HG02571 (cell line): ENCODE data around the gene FAM240B.

ENCODE experiments used
- ATAC-seq: cut with Tn5 transposase; IDR thresholded peaks from one replicate; pipeline ENCODE4 v1.9.1; 2021; ENCODE audit warnings: mild to moderate bottlenecking, moderate library complexity; ENCODE audit not compliant: unreplicated experiment

FAM240B gene

GRCh38 chr9:38705917-38706316, 14.0 kb downstream of the FAM240B start:
- no peak for ATAC-seq

DNA sequence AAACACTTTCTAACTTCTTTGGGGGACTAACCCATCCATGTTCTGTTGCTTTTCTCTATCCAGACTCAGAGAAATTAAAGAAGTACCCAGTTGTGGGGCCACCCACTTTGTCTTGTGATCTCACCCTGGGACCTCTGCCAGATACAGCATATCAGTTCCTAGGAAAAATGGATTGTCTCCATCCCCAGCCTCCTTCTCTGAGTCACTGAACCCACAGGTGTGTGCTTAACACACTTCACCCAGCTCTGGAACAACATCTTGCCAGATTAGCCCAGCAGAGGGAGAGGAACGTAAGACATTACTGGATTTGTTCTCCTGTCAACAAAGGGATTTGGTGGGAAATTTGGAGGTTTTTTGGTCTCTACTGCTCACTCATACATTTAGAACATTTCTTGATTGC, 19.2 kb downstream of the FAM240B start:
- ATAC-seq: no peak

DNA sequence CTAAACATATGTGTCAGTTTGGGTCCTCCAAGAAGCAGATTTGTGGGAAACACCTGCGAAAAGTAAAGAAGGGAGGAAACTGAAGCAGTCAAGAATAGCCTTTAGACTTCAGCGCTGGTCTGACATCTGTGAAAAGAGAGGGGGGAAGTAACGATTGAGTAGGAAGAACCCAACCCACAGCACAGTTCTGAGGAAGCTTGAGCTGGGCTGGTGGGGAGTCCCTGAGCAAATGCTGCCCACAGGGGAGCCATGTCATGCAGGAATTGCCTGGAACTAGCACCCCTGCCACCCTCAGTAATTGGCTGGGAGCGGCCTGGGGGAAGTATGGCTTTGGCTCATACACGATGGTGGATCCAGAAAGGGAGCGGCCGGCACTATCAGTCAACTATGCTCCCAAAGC, 20.6 kb downstream of the FAM240B start:
- no peak for ATAC-seq

DNA sequence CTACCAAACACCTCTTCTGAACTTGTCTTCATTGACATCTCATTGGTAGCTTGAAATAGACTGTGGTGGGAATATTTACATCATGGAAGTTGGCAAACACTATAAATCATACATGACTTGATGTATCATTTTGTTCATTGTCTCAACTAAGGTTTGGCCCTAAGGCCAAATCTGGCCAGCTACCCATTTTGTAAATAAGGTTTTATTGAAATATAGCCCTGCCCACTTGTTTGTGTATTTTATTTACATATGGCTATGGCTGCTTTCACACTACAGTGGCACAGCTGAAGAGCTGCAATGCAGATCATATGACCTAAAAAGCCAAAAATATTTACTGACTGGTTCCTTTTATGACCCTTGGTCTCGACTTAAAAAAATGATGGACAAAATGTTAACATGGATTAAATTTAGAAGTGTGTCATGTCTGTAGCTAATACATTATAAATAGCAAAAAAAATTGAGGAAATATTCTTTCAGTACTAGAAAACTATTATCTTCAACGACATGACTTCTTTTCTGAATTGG, 22.1 kb downstream of the FAM240B start:
- ATAC-seq: no peak

- no peak for ATAC-seq
These were observed 22.9 kb downstream of the FAM240B start for GRCh38 chr9:38696999-38697398.

- no peak for ATAC-seq
These were observed 25.3 kb downstream of the FAM240B start for GRCh38 chr9:38694676-38695075.

- no peak for ATAC-seq
These were observed 27.2 kb downstream of the FAM240B start for GRCh38 chr9:38692707-38693106.

- ATAC-seq: no peak
These were observed 29.4 kb downstream of the FAM240B start for GRCh38 chr9:38690574-38690973.

GRCh38 chr9:38689678-38690077, 30.3 kb downstream of the FAM240B start:
- no peak for ATAC-seq

- ATAC-seq: no peak
These were observed 31.9 kb downstream of the FAM240B start for GRCh38 chr9:38687992-38688391.

DNA sequence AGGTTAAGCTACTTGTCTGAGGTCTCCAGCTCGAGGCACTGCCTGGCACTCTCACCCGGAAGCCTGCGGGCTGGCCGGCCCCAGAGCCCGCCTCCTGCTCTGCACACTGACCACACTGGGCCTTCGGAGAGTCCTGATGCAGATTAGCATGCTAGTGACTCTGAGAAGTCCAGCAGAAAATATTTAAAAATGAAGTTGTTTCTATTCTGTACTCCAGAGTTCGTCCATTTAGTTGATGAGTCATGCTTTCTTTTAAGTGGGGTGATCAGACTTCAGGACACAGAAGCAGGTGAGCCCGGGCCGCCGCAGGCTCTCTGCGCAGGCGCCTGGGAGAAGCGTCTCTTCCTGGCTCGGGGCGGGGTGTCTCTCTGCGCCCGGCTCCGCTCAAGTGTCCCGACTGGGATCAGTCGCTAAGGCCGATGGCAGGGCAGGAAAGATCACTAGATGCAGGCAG, 32.5 kb downstream of the FAM240B start:
- ATAC-seq: peak; percentile 51

DNA sequence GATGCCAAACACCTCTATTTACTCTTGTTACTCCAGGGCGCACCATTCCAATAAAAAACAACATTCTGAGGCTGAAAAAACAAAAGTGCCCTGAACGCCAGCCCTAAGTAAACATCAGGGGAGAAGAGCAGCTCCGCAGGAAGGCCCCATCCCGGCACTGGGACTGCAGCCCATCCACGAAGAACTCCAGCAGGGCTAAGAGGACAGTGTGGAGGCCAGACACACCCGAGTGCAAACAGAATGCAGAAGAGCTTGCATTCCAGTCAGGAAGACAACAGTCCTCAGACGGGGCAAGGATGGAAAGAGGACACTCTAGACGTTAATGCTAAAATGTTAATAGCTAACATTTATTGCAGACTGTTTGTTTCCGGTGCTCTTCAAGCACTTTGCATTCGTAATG, 33.0 kb downstream of the FAM240B start:
- ATAC-seq: no peak

DNA sequence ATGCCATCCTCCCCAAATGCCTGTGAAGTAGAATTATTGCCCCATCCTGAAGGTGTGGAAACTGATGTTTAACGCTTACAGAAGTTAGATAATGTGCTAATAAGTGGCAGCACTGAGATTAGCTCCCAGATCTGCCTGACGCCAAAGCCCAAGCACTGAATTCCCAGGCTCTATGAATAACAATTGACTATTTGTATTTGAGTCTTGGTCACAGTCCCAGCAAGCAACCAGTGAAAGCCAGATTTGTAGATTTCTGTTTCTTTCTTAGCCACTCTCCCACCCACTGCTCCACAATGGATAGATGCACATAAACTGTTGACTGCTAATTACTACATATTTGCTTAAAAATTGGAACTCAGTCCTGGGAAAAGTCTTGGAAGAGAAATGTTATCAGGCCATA, 34.4 kb downstream of the FAM240B start:
- no peak for ATAC-seq

DNA sequence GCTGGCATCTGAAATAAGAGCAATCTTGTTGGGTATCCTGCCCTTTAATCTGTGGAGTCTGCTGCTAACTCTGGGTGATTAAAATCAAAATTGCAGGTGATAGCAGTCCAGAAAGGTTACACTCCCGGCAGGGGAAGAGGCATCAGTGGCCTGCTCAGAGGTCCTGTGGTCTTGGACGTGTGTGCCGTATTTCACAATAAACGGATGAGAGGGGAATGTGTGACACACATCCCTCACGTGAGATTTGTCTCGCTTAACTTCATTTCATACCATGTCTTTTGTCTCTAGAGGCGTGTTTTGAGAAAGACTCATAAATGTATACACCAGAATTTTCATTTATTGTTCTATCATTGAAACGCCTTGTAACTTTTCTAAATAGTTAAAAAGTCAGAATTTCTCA, 36.6 kb downstream of the FAM240B start:
- ATAC-seq: no peak

DNA sequence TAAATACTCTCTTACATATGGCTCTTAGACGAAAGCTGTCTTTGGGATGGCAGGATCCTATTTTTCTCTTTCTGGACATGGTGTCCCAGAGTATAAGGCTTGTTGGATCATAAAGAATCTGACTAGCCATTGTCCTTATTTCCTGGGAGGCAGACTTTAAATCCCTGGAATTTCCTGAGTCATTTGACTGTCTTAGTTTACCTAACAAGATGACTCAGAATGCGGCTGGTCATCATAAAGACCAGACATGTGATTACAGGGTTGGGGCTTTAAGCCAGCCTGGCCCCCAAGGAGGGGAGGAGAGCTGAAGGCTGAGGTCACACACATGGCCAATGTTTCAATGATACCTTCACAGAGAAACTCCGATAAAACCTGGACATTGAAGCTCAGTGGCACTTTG, 37.2 kb downstream of the FAM240B start:
- no peak for ATAC-seq

GRCh38 chr9:38681747-38682227, 38.1 kb downstream of the FAM240B start:
- ATAC-seq: no peak

GRCh38 chr9:38680837-38681445, 39.0 kb downstream of the FAM240B start:
- ATAC-seq: no peak

DNA sequence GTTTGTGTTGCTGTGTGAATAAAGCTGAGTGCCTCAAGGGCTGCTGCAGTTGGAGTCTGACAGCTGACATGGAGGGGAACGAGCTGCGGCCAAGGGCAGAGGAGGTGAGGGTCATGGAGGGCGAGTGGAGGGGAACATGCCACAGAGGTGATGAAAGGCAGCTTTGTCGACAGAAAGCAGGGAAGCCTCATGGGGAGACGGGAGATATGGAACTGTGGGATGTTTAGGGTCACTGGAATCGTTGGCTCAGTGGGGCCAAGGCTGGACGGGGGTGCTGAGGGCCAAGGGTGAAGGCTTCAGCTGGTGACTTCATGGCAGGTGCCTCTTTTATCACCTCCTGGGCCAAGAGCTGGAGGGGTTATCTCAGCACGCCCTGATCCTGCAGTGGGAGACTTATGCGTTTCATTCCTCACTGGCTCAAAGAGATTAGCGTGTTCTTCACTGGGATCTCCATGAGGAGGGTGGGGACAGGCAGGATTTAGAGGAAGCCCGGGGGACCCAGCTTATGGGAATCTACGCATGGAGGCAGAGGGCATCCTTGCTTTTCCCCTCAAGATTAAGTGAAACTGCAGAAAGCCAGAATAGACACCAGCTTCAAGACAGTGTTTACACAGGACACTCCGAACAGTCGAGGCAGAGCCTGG, 42.2 kb downstream of the FAM240B start:
- no peak for ATAC-seq

DNA sequence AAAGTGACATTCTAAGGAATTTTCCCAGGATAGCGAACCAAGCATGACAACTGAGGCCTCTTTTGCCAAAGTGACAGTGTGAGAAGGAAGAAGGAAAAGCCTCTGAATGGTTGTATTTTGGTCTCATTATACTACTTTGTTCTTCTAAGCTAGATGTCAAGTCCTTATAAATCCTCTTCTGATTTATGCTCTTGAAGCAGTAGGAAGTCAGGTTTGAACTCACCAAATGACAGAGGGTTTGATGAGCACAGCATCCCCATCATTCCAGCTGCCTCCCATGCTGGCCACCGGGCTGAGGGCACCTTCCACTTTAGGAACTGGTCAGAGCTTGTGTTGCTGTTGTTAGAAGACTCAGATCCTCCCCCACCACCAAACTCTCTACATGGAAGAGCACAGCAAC, 44.1 kb downstream of the FAM240B start:
- no peak for ATAC-seq

DNA sequence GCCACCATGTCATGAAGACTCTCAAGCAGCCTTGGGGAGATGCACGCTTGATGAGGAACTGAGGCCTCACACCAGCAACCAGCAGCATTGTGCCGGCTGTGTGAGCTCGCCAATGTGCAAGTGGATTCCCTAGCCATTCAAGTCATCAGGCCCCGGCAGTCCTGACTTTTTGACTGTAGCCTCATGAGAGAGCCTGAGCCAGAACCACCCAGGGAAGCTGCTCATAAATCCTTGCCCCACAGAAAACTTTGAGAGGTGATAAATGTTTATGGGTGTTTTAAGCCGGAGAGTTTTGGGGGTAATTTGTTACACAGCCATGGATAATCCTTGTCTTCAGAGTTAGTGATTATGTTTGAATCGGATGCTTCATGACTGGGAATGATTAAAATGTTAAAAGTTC, 44.7 kb downstream of the FAM240B start:
- no peak for ATAC-seq

DNA sequence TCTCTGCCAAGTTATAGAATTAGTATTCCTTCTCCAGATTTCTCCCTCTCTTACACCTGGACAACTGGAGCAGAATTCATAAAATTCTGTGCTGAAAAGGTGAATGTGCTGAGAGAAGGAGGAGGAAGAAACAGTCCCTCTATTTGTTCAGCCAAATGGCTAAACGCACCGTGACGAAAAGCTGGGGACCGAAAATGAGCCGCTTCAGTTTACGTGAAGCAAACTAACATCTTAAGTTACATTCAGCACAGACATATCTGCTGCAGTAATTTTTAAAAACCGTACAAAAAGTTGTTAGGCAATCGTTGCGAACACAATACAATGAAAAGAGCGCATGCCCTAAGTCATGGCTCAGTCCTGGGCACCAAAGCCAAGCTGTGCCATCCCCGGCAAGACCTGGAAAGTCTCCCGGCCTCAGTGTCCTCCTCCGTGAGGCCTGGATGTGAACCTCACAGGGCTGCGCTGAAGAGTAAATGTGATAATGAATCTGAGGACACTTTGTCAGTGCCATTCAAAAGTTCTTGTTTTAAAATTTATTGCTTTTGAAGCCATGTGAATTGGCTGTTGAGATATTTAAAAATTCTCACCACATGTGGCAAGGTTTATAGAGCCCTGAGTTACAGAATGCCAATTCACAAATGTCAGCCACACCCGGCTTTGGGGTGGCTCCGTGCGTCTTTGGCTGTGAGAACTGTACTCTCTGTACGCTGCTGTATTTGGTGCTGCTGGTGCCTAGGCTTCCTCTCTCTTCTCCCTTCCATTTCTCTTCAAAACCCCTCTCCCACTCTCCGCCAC, 46.3 kb downstream of the FAM240B start:
- no peak for ATAC-seq

DNA sequence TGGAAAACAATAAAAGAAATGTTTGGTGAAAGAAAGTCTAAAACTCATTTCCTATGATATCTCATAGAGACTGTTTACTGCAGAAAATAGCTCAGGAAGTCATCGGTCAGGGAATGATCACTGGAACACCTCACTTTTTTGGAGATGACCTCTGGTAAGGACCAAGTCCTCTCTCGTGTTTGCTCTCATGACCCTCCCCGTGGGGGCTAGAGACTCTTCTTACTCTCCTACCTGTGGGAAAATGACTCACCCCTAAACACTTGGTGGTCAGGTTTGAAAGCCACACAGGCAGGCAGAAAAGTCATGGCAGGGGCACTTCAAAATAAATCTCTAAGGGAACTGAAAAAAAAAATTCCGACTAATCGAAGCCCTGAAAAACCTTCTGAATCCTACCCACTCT, 48.2 kb downstream of the FAM240B start:
- peak; percentile 52 for ATAC-seq
